Measurements from ENCODE around the gene SEC24B.

Gene SEC24B
- total RNA-seq = 70.4 to 92.0 (median 90.5) reads per million in 3 donors

DNA sequence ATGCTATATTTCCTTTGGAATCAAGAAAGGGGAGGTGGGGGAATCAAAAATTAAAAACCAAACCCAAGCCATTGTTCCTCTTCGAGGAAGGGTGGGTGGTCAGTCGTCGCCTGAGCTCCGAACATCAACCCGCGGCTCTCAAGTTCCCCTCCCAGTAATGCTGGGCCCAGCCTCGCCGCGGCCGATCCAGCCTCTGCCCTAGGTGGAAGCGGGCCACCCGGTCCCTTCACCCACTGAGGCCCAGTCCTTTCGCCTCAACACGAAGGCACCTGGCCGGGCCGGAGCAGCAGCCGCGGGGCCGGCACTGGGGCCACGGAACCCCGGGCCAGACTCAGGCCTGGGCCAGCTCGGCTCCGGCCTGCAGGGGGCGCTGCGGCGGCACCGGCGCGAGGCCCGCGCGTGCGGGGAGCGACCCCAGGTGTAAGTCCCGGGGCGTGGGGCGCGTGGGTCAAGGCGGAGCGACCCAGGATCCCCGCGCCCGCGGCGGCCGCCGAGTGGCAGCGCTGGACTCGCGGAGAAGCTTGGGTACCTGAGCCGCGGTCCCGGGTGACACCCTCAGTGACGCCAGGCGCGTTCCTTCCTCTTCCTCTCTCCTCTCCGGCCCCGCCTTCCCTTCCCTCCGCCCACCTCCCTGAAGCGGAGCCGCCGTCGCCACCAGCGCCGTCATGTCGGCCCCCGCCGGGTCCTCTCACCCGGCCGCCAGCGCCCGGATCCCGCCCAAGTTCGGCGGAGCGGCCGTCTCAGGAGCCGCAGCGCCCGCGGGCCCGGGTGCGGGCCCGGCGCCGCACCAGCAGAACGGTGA lies at the start of gene SEC24B:
TSS of gene SEC24B (plus strand) at position 611 of the 802 bp plus-strand sequence. CDS start at position 666, 55 bp downstream.
- DNase-seq = peak; percentile 83 to 87 (median 84)
- H3K27ac ChIP-seq (ENCODE audit: insufficient read depth, low read length, poor library complexity, severe bottlenecking) = peak within 1 kb of the TSS; percentile 80
- H3K9me3 ChIP-seq (ENCODE audit: control insufficient read depth, low read length) = no peaks in the 10 kb centered on the region
- H3K4me1 ChIP-seq (ENCODE audit: control insufficient read depth, insufficient read depth, low read length, poor library complexity, severe bottlenecking) = peaks cover 15% of the 10 kb centered on the region
- H3K36me3 ChIP-seq (ENCODE audit: control insufficient read depth, insufficient read depth, low read length) = no peaks in the 10 kb centered on the region
- no peaks in the 10 kb centered on the region for H3K27me3 ChIP-seq (replicated peaks; ENCODE audit: control insufficient read depth, insufficient read depth, low read length, poor library complexity, severe bottlenecking)
- H3K4me3 ChIP-seq (ENCODE audit: insufficient read depth, low read depth, low read length, poor library complexity, severe bottlenecking) = peak within 1 kb of the TSS; percentile 76

DNA sequence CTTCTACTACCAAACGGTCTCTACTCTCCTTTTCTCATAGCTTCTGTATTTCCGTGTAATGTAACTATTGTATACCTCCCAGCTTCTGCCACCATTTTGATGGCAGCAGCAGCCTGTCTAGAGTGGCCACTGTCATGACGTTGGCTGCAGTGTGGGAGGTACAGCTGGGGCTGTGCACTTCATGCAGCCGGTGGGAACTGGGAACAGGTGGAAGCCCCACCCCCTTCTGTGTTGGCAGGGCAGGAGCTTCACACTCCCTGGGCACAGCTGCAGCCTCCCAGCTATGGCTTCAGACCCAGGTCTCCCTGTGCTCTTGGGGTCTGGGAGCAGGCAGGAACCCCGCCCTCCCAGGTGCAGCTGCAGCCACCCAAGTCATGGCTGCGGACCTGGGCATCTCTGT lies 49.8 kb upstream of the SEC24B start:
- Histone ChIP-seq H3K27me3 (replicated peaks; ENCODE audit: control insufficient read depth, insufficient read depth, low read length, poor library complexity, severe bottlenecking) (no peaks in the 10 kb centered on the region), H3K9me3 (ENCODE audit: control insufficient read depth, low read length) (no peaks in the 10 kb centered on the region), H3K36me3 (ENCODE audit: control insufficient read depth, insufficient read depth, low read length) (no peaks in the 10 kb centered on the region), H3K4me1 (ENCODE audit: control insufficient read depth, insufficient read depth, low read length, poor library complexity, severe bottlenecking) (no peaks in the 10 kb centered on the region), H3K27ac (ENCODE audit: insufficient read depth, low read length, poor library complexity, severe bottlenecking) (no peak overlapping the region), H3K4me3 (ENCODE audit: insufficient read depth, low read depth, low read length, poor library complexity, severe bottlenecking) (no peak overlapping the region)
- no peak for DNase-seq

DNA sequence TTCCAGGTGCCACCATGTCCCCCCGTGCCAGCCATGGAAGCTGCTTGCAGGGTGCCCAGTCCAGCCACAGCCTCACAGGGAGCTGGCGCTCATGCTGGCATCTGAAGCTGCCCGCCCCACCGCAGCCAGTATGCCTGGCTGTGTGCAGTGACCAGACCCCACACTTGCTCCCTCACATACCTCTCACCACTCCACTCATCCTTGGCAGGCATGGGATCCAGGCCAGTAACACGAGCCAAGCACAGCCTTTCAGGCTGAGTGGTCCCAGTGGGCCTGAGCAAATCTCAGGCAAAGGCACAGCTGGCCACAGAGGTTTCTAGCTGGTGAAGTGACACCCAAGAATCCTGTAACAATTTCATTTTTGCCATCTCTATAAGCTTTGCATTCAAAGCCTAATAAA lies 48.4 kb upstream of the SEC24B start:
- DNase-seq = no peak
- no peaks in the 10 kb centered on the region for H3K4me1 ChIP-seq (ENCODE audit: control insufficient read depth, insufficient read depth, low read length, poor library complexity, severe bottlenecking)
- no peaks in the 10 kb centered on the region for H3K27me3 ChIP-seq (replicated peaks; ENCODE audit: control insufficient read depth, insufficient read depth, low read length, poor library complexity, severe bottlenecking)
- H3K4me3 ChIP-seq (ENCODE audit: insufficient read depth, low read depth, low read length, poor library complexity, severe bottlenecking) = no peak overlapping the region
- H3K36me3 ChIP-seq (ENCODE audit: control insufficient read depth, insufficient read depth, low read length) = no peaks in the 10 kb centered on the region
- no peaks in the 10 kb centered on the region for H3K9me3 ChIP-seq (ENCODE audit: control insufficient read depth, low read length)
- H3K27ac ChIP-seq (ENCODE audit: insufficient read depth, low read length, poor library complexity, severe bottlenecking) = no peak overlapping the region

GRCh38 chr4:109389369-109390114 lies 44.1 kb upstream of the SEC24B start:
- no peaks in the 10 kb centered on the region for H3K9me3 ChIP-seq (ENCODE audit: control insufficient read depth, low read length)
- H3K27ac ChIP-seq (ENCODE audit: insufficient read depth, low read length, poor library complexity, severe bottlenecking) = no peak overlapping the region
- H3K27me3 ChIP-seq (replicated peaks; ENCODE audit: control insufficient read depth, insufficient read depth, low read length, poor library complexity, severe bottlenecking) = no peaks in the 10 kb centered on the region
- no peaks in the 10 kb centered on the region for H3K36me3 ChIP-seq (ENCODE audit: control insufficient read depth, insufficient read depth, low read length)
- no peaks in the 10 kb centered on the region for H3K4me1 ChIP-seq (ENCODE audit: control insufficient read depth, insufficient read depth, low read length, poor library complexity, severe bottlenecking)
- H3K4me3 ChIP-seq (ENCODE audit: insufficient read depth, low read depth, low read length, poor library complexity, severe bottlenecking) = no peak overlapping the region
- no peak for DNase-seq

GRCh38 chr4:109390115-109390768 lies 43.4 kb upstream of the SEC24B start:
- no peak overlapping the region for H3K27ac ChIP-seq (ENCODE audit: insufficient read depth, low read length, poor library complexity, severe bottlenecking)
- no peaks in the 10 kb centered on the region for H3K27me3 ChIP-seq (replicated peaks; ENCODE audit: control insufficient read depth, insufficient read depth, low read length, poor library complexity, severe bottlenecking)
- no peaks in the 10 kb centered on the region for H3K9me3 ChIP-seq (ENCODE audit: control insufficient read depth, low read length)
- H3K4me3 ChIP-seq (ENCODE audit: insufficient read depth, low read depth, low read length, poor library complexity, severe bottlenecking) = no peak overlapping the region
- H3K4me1 ChIP-seq (ENCODE audit: control insufficient read depth, insufficient read depth, low read length, poor library complexity, severe bottlenecking) = no peaks in the 10 kb centered on the region
- DNase-seq = no peak
- H3K36me3 ChIP-seq (ENCODE audit: control insufficient read depth, insufficient read depth, low read length) = no peaks in the 10 kb centered on the region

- Histone ChIP-seq H3K9me3 (ENCODE audit: control insufficient read depth, low read length) (no peaks in the 10 kb centered on the region), H3K4me3 (ENCODE audit: insufficient read depth, low read depth, low read length, poor library complexity, severe bottlenecking) (no peak overlapping the region), H3K4me1 (ENCODE audit: control insufficient read depth, insufficient read depth, low read length, poor library complexity, severe bottlenecking) (no peaks in the 10 kb centered on the region), H3K36me3 (ENCODE audit: control insufficient read depth, insufficient read depth, low read length) (no peaks in the 10 kb centered on the region), H3K27ac (ENCODE audit: insufficient read depth, low read length, poor library complexity, severe bottlenecking) (no peak overlapping the region), H3K27me3 (replicated peaks; ENCODE audit: control insufficient read depth, insufficient read depth, low read length, poor library complexity, severe bottlenecking) (no peaks in the 10 kb centered on the region)
- DNase-seq = no peak
These were observed 37.9 kb upstream of the SEC24B start for GRCh38 chr4:109395694-109396093.

- Histone ChIP-seq H3K27me3 (replicated peaks; ENCODE audit: control insufficient read depth, insufficient read depth, low read length, poor library complexity, severe bottlenecking) (no peaks in the 10 kb centered on the region), H3K36me3 (ENCODE audit: control insufficient read depth, insufficient read depth, low read length) (no peaks in the 10 kb centered on the region), H3K9me3 (ENCODE audit: control insufficient read depth, low read length) (no peaks in the 10 kb centered on the region), H3K4me1 (ENCODE audit: control insufficient read depth, insufficient read depth, low read length, poor library complexity, severe bottlenecking) (no peaks in the 10 kb centered on the region), H3K4me3 (ENCODE audit: insufficient read depth, low read depth, low read length, poor library complexity, severe bottlenecking) (no peak overlapping the region), H3K27ac (ENCODE audit: insufficient read depth, low read length, poor library complexity, severe bottlenecking) (no peak overlapping the region)
- DNase-seq = no peak
These were observed 34.7 kb upstream of the SEC24B start for GRCh38 chr4:109398928-109399327.

DNA sequence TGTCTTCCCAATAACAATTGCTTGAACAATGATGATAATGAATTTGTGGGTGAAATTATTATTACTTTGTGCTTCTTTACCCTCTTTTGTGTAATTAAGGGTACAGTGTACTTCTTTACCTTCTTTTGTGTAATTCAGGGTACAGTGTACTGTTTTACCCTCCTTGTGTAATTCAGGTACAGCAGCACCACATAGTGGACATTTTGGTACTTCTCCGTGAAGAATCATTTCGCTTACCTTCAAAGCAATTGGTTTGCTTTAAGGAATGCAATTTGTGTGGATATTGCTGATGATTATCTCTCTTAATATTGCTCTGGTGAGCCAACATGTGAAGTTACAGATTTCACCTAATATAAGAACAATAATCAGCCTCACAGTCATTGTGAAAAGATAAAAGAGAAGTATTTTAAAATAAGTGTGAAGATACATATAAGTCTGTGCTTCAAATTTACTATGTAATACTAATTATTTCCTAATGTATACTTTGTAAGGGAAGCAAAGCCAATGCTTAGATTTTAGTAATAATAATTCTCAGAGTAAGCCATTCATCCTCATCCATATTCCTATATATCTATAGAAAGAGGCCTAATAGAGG lies 27.2 kb upstream of the SEC24B start:
- Histone ChIP-seq H3K27ac (ENCODE audit: insufficient read depth, low read length, poor library complexity, severe bottlenecking) (no peak overlapping the region), H3K36me3 (ENCODE audit: control insufficient read depth, insufficient read depth, low read length) (no peaks in the 10 kb centered on the region), H3K9me3 (ENCODE audit: control insufficient read depth, low read length) (no peaks in the 10 kb centered on the region), H3K4me3 (ENCODE audit: insufficient read depth, low read depth, low read length, poor library complexity, severe bottlenecking) (no peak overlapping the region), H3K4me1 (ENCODE audit: control insufficient read depth, insufficient read depth, low read length, poor library complexity, severe bottlenecking) (no peaks in the 10 kb centered on the region), H3K27me3 (replicated peaks; ENCODE audit: control insufficient read depth, insufficient read depth, low read length, poor library complexity, severe bottlenecking) (no peaks in the 10 kb centered on the region)
- DNase-seq = peak in 1 of 3 donors; percentile 3

- DNase-seq = no peak
- Histone ChIP-seq H3K4me1 (ENCODE audit: control insufficient read depth, insufficient read depth, low read length, poor library complexity, severe bottlenecking) (no peaks in the 10 kb centered on the region), H3K27ac (ENCODE audit: insufficient read depth, low read length, poor library complexity, severe bottlenecking) (no peak overlapping the region), H3K27me3 (replicated peaks; ENCODE audit: control insufficient read depth, insufficient read depth, low read length, poor library complexity, severe bottlenecking) (no peaks in the 10 kb centered on the region), H3K36me3 (ENCODE audit: control insufficient read depth, insufficient read depth, low read length) (no peaks in the 10 kb centered on the region), H3K4me3 (ENCODE audit: insufficient read depth, low read depth, low read length, poor library complexity, severe bottlenecking) (no peak overlapping the region), H3K9me3 (ENCODE audit: control insufficient read depth, low read length) (no peaks in the 10 kb centered on the region)
These were observed 26.4 kb upstream of the SEC24B start for GRCh38 chr4:109407027-109407737.

Measured in effector memory CD4-positive, alpha-beta T cell (primary cell).